ENCODE results near the gene IDH2. TPM values are rescaled to one million over a fixed set of nuclear protein-coding genes. Genes with fewer than 3 reads are reported as not detected.

The IDH2 gene
- total RNA-seq, 6 donors from 2014 or later: 41.5 to 72.1 (median 48.7) TPM

- no peak for TF ChIP-seq POLR2AphosphoS5 (IDR thresholded peaks at IDR 0.05)
- TF ChIP-seq, protein P1, sequence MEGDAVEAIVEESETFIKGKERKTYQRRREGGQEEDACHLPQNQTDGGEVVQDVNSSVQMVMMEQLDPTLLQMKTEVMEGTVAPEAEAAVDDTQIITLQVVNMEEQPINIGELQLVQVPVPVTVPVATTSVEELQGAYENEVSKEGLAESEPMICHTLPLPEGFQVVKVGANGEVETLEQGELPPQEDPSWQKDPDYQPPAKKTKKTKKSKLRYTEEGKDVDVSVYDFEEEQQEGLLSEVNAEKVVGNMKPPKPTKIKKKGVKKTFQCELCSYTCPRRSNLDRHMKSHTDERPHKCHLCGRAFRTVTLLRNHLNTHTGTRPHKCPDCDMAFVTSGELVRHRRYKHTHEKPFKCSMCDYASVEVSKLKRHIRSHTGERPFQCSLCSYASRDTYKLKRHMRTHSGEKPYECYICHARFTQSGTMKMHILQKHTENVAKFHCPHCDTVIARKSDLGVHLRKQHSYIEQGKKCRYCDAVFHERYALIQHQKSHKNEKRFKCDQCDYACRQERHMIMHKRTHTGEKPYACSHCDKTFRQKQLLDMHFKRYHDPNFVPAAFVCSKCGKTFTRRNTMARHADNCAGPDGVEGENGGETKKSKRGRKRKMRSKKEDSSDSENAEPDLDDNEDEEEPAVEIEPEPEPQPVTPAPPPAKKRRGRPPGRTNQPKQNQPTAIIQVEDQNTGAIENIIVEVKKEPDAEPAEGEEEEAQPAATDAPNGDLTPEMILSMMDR (IDR thresholded peaks at IDR 0.05): no peak
- no peak for TF ChIP-seq POLR2A (IDR thresholded peaks at IDR 0.05)
- TF ChIP-seq EP300 (IDR thresholded peaks at IDR 0.05): no peak
- Histone ChIP-seq H3K27me3 (no peaks in the 10 kb centered on the region), H3K4me3 (no peak overlapping the region), H3K9me3 (no peaks in the 10 kb centered on the region), H3K27ac (peak overlapping the region; percentile 80 to 87 (median 84)), H3K4me1 (peaks cover 35 to 46% (median 39%) of the 10 kb centered on the region in 4 donors), H3K36me3 (no peaks in the 10 kb centered on the region)
- peak in 1 of 2 donors; percentile 6 for ATAC-seq (ENCODE audit: low FRiP score in 2 of 2)
- WGBS, 2 donors: 71 to 75% methylated on average over 7 of the region's 7 CpGs
- DNase-seq: no peak
Measured at GRCh38 chr15:90046289-90046688, 56.0 kb downstream of the IDH2 start.

DNA sequence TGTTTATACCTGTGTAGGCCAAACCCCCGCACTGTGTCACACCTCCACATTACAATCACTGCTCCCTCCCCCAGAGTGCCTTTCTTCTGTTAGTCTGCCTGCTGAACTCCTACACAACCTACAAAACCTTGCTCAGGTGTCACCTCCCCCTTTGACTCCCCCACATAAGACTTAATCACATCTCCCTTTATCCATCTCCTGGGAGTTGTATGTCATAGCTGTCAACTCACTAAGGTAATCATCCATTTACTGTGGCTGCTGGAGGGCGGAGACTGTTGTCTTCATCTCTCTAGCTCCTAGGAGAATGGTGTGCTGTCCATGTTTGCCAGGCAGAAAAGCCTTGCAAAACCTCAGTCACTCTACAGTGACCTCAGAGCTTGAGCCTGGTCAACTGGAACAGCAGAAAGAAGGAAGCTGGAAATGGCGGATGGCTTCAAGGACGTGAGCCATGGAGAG lies 57.3 kb downstream of the IDH2 start:
- DNase-seq (no peak), ATAC-seq (ENCODE audit: low FRiP score in 2 of 2) (no peak)
- H3K4me3 ChIP-seq: no peak overlapping the region
- TF ChIP-seq, protein P1 (IDR thresholded peaks at IDR 0.05): no peak
- TF ChIP-seq EP300 (IDR thresholded peaks at IDR 0.05): no peak
- no peak for TF ChIP-seq POLR2A (IDR thresholded peaks at IDR 0.05)
- no peak for TF ChIP-seq POLR2AphosphoS5 (IDR thresholded peaks at IDR 0.05)
- H3K9me3 ChIP-seq: no peaks in the 10 kb centered on the region
- no peaks in the 10 kb centered on the region for H3K36me3 ChIP-seq
- peaks cover 46 to 58% (median 51%) of the 10 kb centered on the region in 4 donors for H3K4me1 ChIP-seq
- 81 to 96% methylated on average over 4 of the region's 4 CpGs for WGBS, 2 donors
- H3K27ac ChIP-seq: peak overlapping the region in 2 of 4 donors; percentile 82 to 86
- no peaks in the 10 kb centered on the region for H3K27me3 ChIP-seq

- Histone ChIP-seq H3K4me1 (peaks cover 52 to 62% (median 56%) of the 10 kb centered on the region in 4 donors), H3K36me3 (no peaks in the 10 kb centered on the region), H3K9me3 (no peaks in the 10 kb centered on the region), H3K4me3 (no peak overlapping the region), H3K27ac (peak overlapping the region in 1 of 4 donors; percentile 14), H3K27me3 (no peaks in the 10 kb centered on the region)
- no peak for ATAC-seq (ENCODE audit: low FRiP score in 2 of 2)
- 90 to 94% methylated on average over 9 to 14 of the region's 14 CpGs for WGBS, 2 donors
- TF ChIP-seq POLR2AphosphoS5 (IDR thresholded peaks at IDR 0.05): no peak
- TF ChIP-seq, protein P1 (IDR thresholded peaks at IDR 0.05): no peak
- no peak for TF ChIP-seq POLR2A (IDR thresholded peaks at IDR 0.05)
- no peak for TF ChIP-seq EP300 (IDR thresholded peaks at IDR 0.05)
- peak in 1 of 2 donors; percentile 53 for DNase-seq
Measured at GRCh38 chr15:90044191-90044590, 58.1 kb downstream of the IDH2 start.

DNA sequence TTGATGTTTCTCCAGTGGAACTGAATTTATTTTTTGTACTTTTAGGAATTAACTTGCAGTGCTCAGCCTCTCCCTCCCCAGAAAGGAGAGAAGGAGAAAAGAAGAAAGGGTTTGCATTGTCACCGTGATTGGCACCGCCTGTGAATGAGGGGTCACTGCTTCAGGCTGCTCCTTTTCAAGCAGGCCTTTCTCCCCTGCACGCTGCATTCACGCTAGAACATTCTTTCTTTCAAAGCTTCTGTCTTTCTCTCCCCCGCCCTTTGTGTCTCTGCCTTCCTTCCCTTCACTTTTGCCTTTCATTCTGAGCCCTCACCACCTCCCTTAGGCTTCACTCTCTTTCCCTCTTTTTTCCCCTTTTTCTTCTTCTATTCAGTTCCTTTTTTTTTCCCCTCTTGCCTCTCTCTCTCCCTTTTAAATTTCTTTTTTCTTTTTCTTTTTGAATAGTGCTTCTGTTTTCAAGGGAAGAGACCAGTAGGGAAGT lies 58.7 kb downstream of the IDH2 start:
- Histone ChIP-seq H3K9me3 (no peaks in the 10 kb centered on the region), H3K27ac (peak overlapping the region in 1 of 4 donors; percentile 12), H3K4me1 (peaks cover 56 to 64% (median 60%) of the 10 kb centered on the region in 4 donors), H3K4me3 (no peak overlapping the region), H3K36me3 (no peaks in the 10 kb centered on the region), H3K27me3 (no peaks in the 10 kb centered on the region)
- DNase-seq (peak in 1 of 2 donors; percentile 15), ATAC-seq (ENCODE audit: low FRiP score in 2 of 2) (no peak)
- 91 to 94% methylated on average over 5 of the region's 5 CpGs for WGBS, 2 donors
- TF ChIP-seq EP300 (IDR thresholded peaks at IDR 0.05): no peak
- no peak for TF ChIP-seq POLR2AphosphoS5 (IDR thresholded peaks at IDR 0.05)
- TF ChIP-seq, protein P1 (IDR thresholded peaks at IDR 0.05): no peak
- no peak for TF ChIP-seq POLR2A (IDR thresholded peaks at IDR 0.05)

All from upper lobe of left lung (tissue), 6 donors.